TTC549 (cell line): ENCODE measurements around the gene IRX3.

ENCODE experiments used
- FAIRE-seq: peaks from 2 replicates; lab custom pipeline; 2012; peaks lifted over from hg19 to GRCh38; lab: Jason Lieb, UNC

IRX3 gene

GRCh38 chr16:54290833-54291655 lies 4.5 kb upstream of the IRX3 start:
- no peak for FAIRE-seq

GRCh38 chr16:54289945-54290832 lies 3.6 kb upstream of the IRX3 start:
- no peak for FAIRE-seq

GRCh38 chr16:54289242-54289944 lies 2.8 kb upstream of the IRX3 start:
- FAIRE-seq, result no peak

GRCh38 chr16:54288835-54289241 lies 2.3 kb upstream of the IRX3 start:
- FAIRE-seq, result no peak

GRCh38 chr16:54288030-54288834 lies 1.6 kb upstream of the IRX3 start:
- no peak for FAIRE-seq

- FAIRE-seq, result no peak
Measured at GRCh38 chr16:54287131-54288029, 793 bp upstream of the IRX3 start.

- no peak for FAIRE-seq
Measured at GRCh38 chr16:54286090-54286365, 559 bp downstream of the IRX3 start.

- no peak for FAIRE-seq
Measured at GRCh38 chr16:54285414-54286089, 1.0 kb downstream of the IRX3 start.

GRCh38 chr16:54284931-54285413 lies 1.6 kb downstream of the IRX3 start:
- FAIRE-seq, result no peak

- FAIRE-seq, result no peak
Measured at GRCh38 chr16:54284319-54284930, 2.2 kb downstream of the IRX3 start.

GRCh38 chr16:54283725-54284318 lies 2.8 kb downstream of the IRX3 start:
- FAIRE-seq, result no peak

GRCh38 chr16:54282928-54283724 lies 3.5 kb downstream of the IRX3 start:
- FAIRE-seq, result no peak

- FAIRE-seq, result no peak
Measured at GRCh38 chr16:54282202-54282927, 4.2 kb downstream of the IRX3 start.

GRCh38 chr16:54281535-54282201 lies 4.9 kb downstream of the IRX3 start:
- FAIRE-seq, result no peak

GRCh38 chr16:54280751-54281150 lies 5.8 kb downstream of the IRX3 start:
- no peak for FAIRE-seq

GRCh38 chr16:54277845-54278703 lies 8.5 kb downstream of the IRX3 start:
- no peak for FAIRE-seq
